Endothelial cell of umbilical vein (primary cell): Measurements from ENCODE around the gene LAX1. TPM values are rescaled to one million over a fixed set of nuclear protein-coding genes. Genes with fewer than 3 reads are reported as not detected.

Experiments
- BruUV-seq: library from RNA; stranded (reverse); fragments of 400-500 nt; replicated peaks from 2 replicates; lab custom pipeline; 2021; lab: Mats Ljungman, UMichigan
- CTCF ChIA-PET: fragments of 300-600, 350-600 bp; sonication (Branson Sonifier 250); formaldehyde crosslinking; loops from one replicate; lab custom pipeline; 2021; ENCODE audit warnings: antibody characterized with exemption, inconsistent platforms; lab: Charles Lee
- POLR2A ChIA-PET: fragments of 300-600, 350-600 bp; sonication (Branson Sonifier 250); formaldehyde crosslinking; loops from one replicate; lab custom pipeline; 2021; ENCODE audit warnings: antibody characterized with exemption, inconsistent platforms; lab: Charles Lee
- DNase-seq: peaks from one replicate; pipeline ENCODE4 v3.0.0-alpha.2; 2011; ENCODE audit warnings: low read depth, low spot score
- FAIRE-seq: peaks from 2 replicates; lab custom pipeline; 2011; peaks lifted over from hg19 to GRCh38; lab: Jason Lieb, UNC
- H2AFZ ChIP-seq: 2 replicates; pipeline ENCODE4 v1.6.0; 2012; ENCODE audit warnings: low read depth, low read length, control low read depth, inconsistent platforms
- H3K27ac ChIP-seq: 2 replicates; pipeline ENCODE4 v1.5.1; 2011; ENCODE audit warnings: low read depth, mild to moderate bottlenecking, control low read depth, low read length, moderate library complexity; ENCODE audit not compliant: insufficient read depth
- H3K27me3 ChIP-seq, 2 experiments: 2 replicates each; pipeline versions ENCODE4 v1.6.0 to v1.6.1; 2011; ENCODE audit warnings: low read length in 2 of 2, mixed read lengths in 1 of 2; ENCODE audit not compliant: control insufficient read depth in 2 of 2, insufficient read depth in 2 of 2
- H3K36me3 ChIP-seq, 2 experiments: 2 replicates in 1 of 2; 3 replicates in 1 of 2; pipeline ENCODE4 v1.5.1; 2011; ENCODE audit warnings: low read length in 2 of 2, mild to moderate bottlenecking in 1 of 2, moderate library complexity in 1 of 2; ENCODE audit not compliant: control insufficient read depth in 2 of 2, insufficient read depth in 2 of 2; ENCODE audit errors: extremely low read depth in 1 of 2
- H3K4me1 ChIP-seq: 3 replicates; pipeline ENCODE4 v1.5.1; 2011; ENCODE audit warnings: mild to moderate bottlenecking, low read length; ENCODE audit not compliant: control insufficient read depth, insufficient read depth; ENCODE audit errors: extremely low read depth
- H3K4me2 ChIP-seq: 2 replicates; pipeline ENCODE4 v1.6.1; 2011; ENCODE audit warnings: low read length, control low read depth, mixed read lengths; ENCODE audit not compliant: insufficient read depth
- H3K4me3 ChIP-seq, 3 experiments: fragments of 200-600 bp in 1 of 3; sonication (generic), shearing (Covaris generic) in 1 of 3; replicated peaks in 1 of 3; 2 replicates each; pipeline ENCODE4 v1.5.1; 2011 to 2016; ENCODE audit warnings: control low read depth in 3 of 3, low read length in 3 of 3, mild to moderate bottlenecking in 2 of 3, inconsistent platforms in 1 of 3, low read depth in 1 of 3, moderate library complexity in 1 of 3; ENCODE audit not compliant: insufficient read depth in 1 of 3
- H3K79me2 ChIP-seq: 2 replicates; pipeline ENCODE4 v1.6.0; 2012; ENCODE audit warnings: low read length, inconsistent platforms; ENCODE audit not compliant: control insufficient read depth, insufficient read depth
- H3K9ac ChIP-seq: replicated peaks from 2 replicates; pipeline ENCODE3; 2011; ENCODE audit warnings: low read length, control low read depth; ENCODE audit not compliant: insufficient read depth; ENCODE audit errors: extremely low read depth
- H3K9me1 ChIP-seq: replicated peaks from 3 replicates; pipeline ENCODE4 v1.6.0; 2011; ENCODE audit warnings: mild to moderate bottlenecking, low read length; ENCODE audit not compliant: control insufficient read depth, insufficient read depth; ENCODE audit errors: extremely low read depth
- H3K9me3 ChIP-seq: replicated peaks from 2 replicates; pipeline ENCODE4 v1.5.1; 2012; ENCODE audit warnings: low read length, inconsistent platforms; ENCODE audit not compliant: control insufficient read depth, insufficient read depth
- H4K20me1 ChIP-seq: replicated peaks from 2 replicates; pipeline ENCODE3; 2011; ENCODE audit warnings: mild to moderate bottlenecking, low read length; ENCODE audit not compliant: control insufficient read depth, insufficient read depth; ENCODE audit errors: extremely low read depth
- CTCF ChIP-seq, 2 donors: IDR thresholded peaks; 1 replicate in 1 of 2; 2 replicates in 1 of 2; pipeline ENCODE4 v1.5.1; 2011; ENCODE audit warnings: low read length in 2 of 2, mild to moderate bottlenecking in 2 of 2, moderate library complexity in 2 of 2, control low read depth in 1 of 2, inconsistent platforms in 1 of 2, low read depth in 1 of 2; ENCODE audit not compliant: insufficient read depth in 1 of 2; ENCODE audit errors: extremely low read depth in 1 of 2
- EZH2 ChIP-seq: IDR thresholded peaks from 2 replicates; pipeline ENCODE4 v1.6.1; 2012; ENCODE audit warnings: borderline replicate concordance, low read depth, mild to moderate bottlenecking, moderate library complexity, low read length, inconsistent platforms; ENCODE audit not compliant: severe bottlenecking
- FOS ChIP-seq: IDR thresholded peaks from 2 replicates; pipeline ENCODE4 v1.6.1; 2011; ENCODE audit warnings: mild to moderate bottlenecking, low read length, moderate library complexity, borderline replicate concordance; ENCODE audit not compliant: insufficient read depth
- GATA2 ChIP-seq: IDR thresholded peaks from 2 replicates; pipeline ENCODE4 v1.7.0; 2011; ENCODE audit warnings: low read depth, mild to moderate bottlenecking, moderate library complexity, mixed read lengths, low read length; ENCODE audit not compliant: insufficient read length, insufficient read depth
- JUN ChIP-seq: IDR thresholded peaks from 2 replicates; pipeline ENCODE4 v1.6.1; 2011; ENCODE audit warnings: borderline replicate concordance, low read depth; ENCODE audit not compliant: insufficient read length, insufficient read depth
- MAX ChIP-seq: IDR thresholded peaks from 2 replicates; pipeline ENCODE4 v1.6.1; 2011; ENCODE audit not compliant: insufficient read depth, insufficient read length
- MYC ChIP-seq: IDR thresholded peaks from one replicate; pipeline ENCODE4 v1.6.1; 2011; ENCODE audit warnings: mild to moderate bottlenecking, low read depth, low read length
- POLR2A ChIP-seq: IDR thresholded peaks from 2 replicates; pipeline ENCODE4 v1.6.1; 2012; ENCODE audit warnings: low read depth, mild to moderate bottlenecking, control low read depth, low read length
- POLR2AphosphoS5 ChIP-seq: IDR thresholded peaks from 2 replicates; pipeline ENCODE4 v1.6.1; 2012; ENCODE audit warnings: low read depth, mild to moderate bottlenecking, control low read depth, low read length, moderate library complexity; ENCODE audit not compliant: insufficient read depth
- dilution Hi-C: fragments of 300-500 bp; cut with MboI; formaldehyde crosslinking; loops from one replicate; pipeline ENCODE4 v1.15.0; 2019; ENCODE audit warnings: low sequenced_read_pairs; ENCODE audit not compliant: extremely low pct_ligation_motif_present
- intact Hi-C: fragments of 100-400 bp; cut with micrococcal nuclease; formaldehyde crosslinking; loops from one replicate; pipeline ENCODE4 v1.10.0; 2022
- polyA plus RNA-seq, 4 experiments: library from polyadenylated mRNA; depleted of rRNA in 3 of 4; stranded (reverse) in 3 of 4; unstranded in 1 of 4; fragments of >200 nt; gene quantifications; 2 replicates each; pipeline versions ENCODE4 v1.2.1 to v1.2.3, GENCODE V29; 2011 to 2012; ENCODE audit warnings: missing spikeins in 1 of 4
- total RNA-seq: library from RNA; stranded (reverse); gene quantifications from 2 replicates; pipeline ENCODE4 v1.2.3, GENCODE V29; 2021

LAX1 gene
- total and polyA plus RNA-seq, 2 donors (not counting 3 experiments of a cell fraction or from before 2014, with no cell fraction given): not detected

GRCh38 chr1:203722909-203723308, 42.1 kb upstream of the LAX1 start:
- no peak for FAIRE-seq
- Histone ChIP-seq H3K36me3 (peaks cover 5 to 30% of the 10 kb centered on the region in 2 experiments), H3K27ac (no peak overlapping the region), H3K79me2 (no peaks in the 10 kb centered on the region), H3K4me2 (no peak overlapping the region), H3K4me3 (no peak overlapping the region), H3K4me1 (peaks cover 4% of the 10 kb centered on the region), H3K9ac (no peak overlapping the region), H4K20me1 (no peaks in the 10 kb centered on the region), H2AFZ (no peak overlapping the region), H3K9me1 (no peaks in the 10 kb centered on the region), H3K9me3 (no peaks in the 10 kb centered on the region), H3K27me3 (no peaks in the 10 kb centered on the region)
- intact Hi-C loops: no loop called here
- POLR2A ChIA-PET: no interaction called here
- no TSS peak for BruUV-seq
- TF ChIP-seq MYC: no peak
- no peak for TF ChIP-seq POLR2AphosphoS5
- no peak for TF ChIP-seq POLR2A
- TF ChIP-seq MAX: no peak
- no peak for TF ChIP-seq CTCF (IDR thresholded peaks at IDR 0.05; ENCODE audit: extremely low read depth in 1 of 2, insufficient read depth in 1 of 2, low read depth in 1 of 2, low read length in 2 of 2)
- no peak for TF ChIP-seq FOS
- no peak for TF ChIP-seq JUN
- no peak for TF ChIP-seq GATA2
- TF ChIP-seq EZH2: no peak
- CTCF ChIA-PET: no interaction called here
- dilution Hi-C loops: no loop called here
- no peak for DNase-seq
